ENCODE results near the gene MEPE. TPM values are rescaled to one million over a fixed set of nuclear protein-coding genes. Genes with fewer than 3 reads are reported as not detected.

MEPE gene
- not detected in 2 replicates for total RNA-seq

GRCh38 chr4:87832669-87833068 is at the start of gene MEPE:
TSS of gene MEPE (plus strand) at chr4:87832969. CDS start at chr4:87834715, 1,746 bp downstream.

GRCh38 chr4:87799301-87800113 is 33.3 kb upstream of the MEPE start, which contains the start of gene IBSP:
TSS of gene IBSP (plus strand) at chr4:87799554. CDS start at chr4:87802362, 2,808 bp downstream.

Other genes with a start within 250 kb of the MEPE start
- gene DSPP, start 224.4 kb upstream of the MEPE start, total RNA-seq: not detected in 2 replicates
- gene DMP1, start 182.7 kb upstream of the MEPE start, total RNA-seq: not detected in 2 replicates
- gene IBSP, start 33.4 kb upstream of the MEPE start, total RNA-seq: not detected in 2 replicates
- not detected in 2 replicates for gene SPP1, start 142.7 kb downstream of the MEPE start, total RNA-seq
- 35.6 and 66.0 TPM in 2 replicates for gene PKD2, start 174.7 kb downstream of the MEPE start, total RNA-seq

Measured in endothelial cell of coronary artery (primary cell).